ENCODE measurements around the gene ST6GAL1.

GRCh38 chr3:187064210-187065115, 134.1 kb downstream of the ST6GAL1 start:
- TF ChIP-seq CTCF (IDR thresholded peaks at IDR 0.05) (no peak), POLR2AphosphoS5 (IDR thresholded peaks at IDR 0.05; ENCODE audit: low read depth, low read length) (no peak)
